Measurements from ENCODE around the gene C7orf25.

The C7orf25 gene

GRCh38 chr7:42877862-42878261 is 34.0 kb downstream of the C7orf25 start:
- no peak for DNase-seq (ENCODE audit: low read depth, low spot score)
- Histone ChIP-seq H3K4me1 (ENCODE audit: insufficient read depth, insufficient read length) (no peaks in the 10 kb centered on the region), H3K36me3 (ENCODE audit: insufficient read depth, insufficient read length, low read length) (no peaks in the 10 kb centered on the region), H3K9ac (ENCODE audit: insufficient read length, low read depth) (no peak overlapping the region), H3K27me3 (ENCODE audit: insufficient read depth, insufficient read length) (no peaks in the 10 kb centered on the region), H3K4me3 (ENCODE audit: insufficient read length, low read depth) (no peak overlapping the region), H3K9me3 (ENCODE audit: insufficient read depth, low read length) (peaks cover 22% of the 10 kb centered on the region; the same call in 1 of the 2 replicates)
- TF ChIP-seq SUZ12 (IDR thresholded peaks at IDR 0.05; ENCODE audit: extremely low read depth, insufficient read depth, insufficient read length) (no peak), YY1 (IDR thresholded peaks at IDR 0.05; ENCODE audit: insufficient read depth, insufficient read length) (no peak), ZNF274 (IDR thresholded peaks at IDR 0.05; ENCODE audit: low read depth, low read length) (no peak)

GRCh38 chr7:42876182-42877068 is 35.4 kb downstream of the C7orf25 start:
- Histone ChIP-seq H3K27me3 (ENCODE audit: insufficient read depth, insufficient read length) (no peaks in the 10 kb centered on the region), H3K9ac (ENCODE audit: insufficient read length, low read depth) (no peak overlapping the region), H3K9me3 (ENCODE audit: insufficient read depth, low read length) (peaks cover 17% of the 10 kb centered on the region; the same call in 1 of the 2 replicates), H3K4me1 (ENCODE audit: insufficient read depth, insufficient read length) (no peaks in the 10 kb centered on the region), H3K4me3 (ENCODE audit: insufficient read length, low read depth) (no peak overlapping the region), H3K36me3 (ENCODE audit: insufficient read depth, insufficient read length, low read length) (no peaks in the 10 kb centered on the region)
- TF ChIP-seq YY1 (IDR thresholded peaks at IDR 0.05; ENCODE audit: insufficient read depth, insufficient read length) = no peak
- TF ChIP-seq ZNF274 (IDR thresholded peaks at IDR 0.05; ENCODE audit: low read depth, low read length) = no peak
- TF ChIP-seq SUZ12 (IDR thresholded peaks at IDR 0.05; ENCODE audit: extremely low read depth, insufficient read depth, insufficient read length) = no peak
- DNase-seq (ENCODE audit: low read depth, low spot score) = peak; percentile 78

GRCh38 chr7:42869131-42870020 is 42.5 kb downstream of the C7orf25 start:
- no peaks in the 10 kb centered on the region for H3K27me3 ChIP-seq (ENCODE audit: insufficient read depth, insufficient read length)
- H3K9me3 ChIP-seq (ENCODE audit: insufficient read depth, low read length) = peaks cover 30% of the 10 kb centered on the region; the same call in 1 of the 2 replicates
- no peak for DNase-seq (ENCODE audit: low read depth, low spot score)
- H3K9ac ChIP-seq (ENCODE audit: insufficient read length, low read depth) = peak overlapping the region; percentile 12
- H3K4me3 ChIP-seq (ENCODE audit: insufficient read length, low read depth) = no peak overlapping the region
- peaks cover 2% of the 10 kb centered on the region for H3K4me1 ChIP-seq (ENCODE audit: insufficient read depth, insufficient read length)
- no peaks in the 10 kb centered on the region for H3K36me3 ChIP-seq (ENCODE audit: insufficient read depth, insufficient read length, low read length)
- TF ChIP-seq ZNF274 (IDR thresholded peaks at IDR 0.05; ENCODE audit: low read depth, low read length) (no peak), SUZ12 (IDR thresholded peaks at IDR 0.05; ENCODE audit: extremely low read depth, insufficient read depth, insufficient read length) (no peak), YY1 (IDR thresholded peaks at IDR 0.05; ENCODE audit: insufficient read depth, insufficient read length) (no peak)

GRCh38 chr7:42868480-42868879 is 43.4 kb downstream of the C7orf25 start:
- H3K4me3 ChIP-seq (ENCODE audit: insufficient read length, low read depth) = no peak overlapping the region
- no peak for DNase-seq (ENCODE audit: low read depth, low spot score)
- H3K4me1 ChIP-seq (ENCODE audit: insufficient read depth, insufficient read length) = peaks cover 2% of the 10 kb centered on the region
- H3K9me3 ChIP-seq (ENCODE audit: insufficient read depth, low read length) = peaks cover 31% of the 10 kb centered on the region; the same call in 1 of the 2 replicates
- no peaks in the 10 kb centered on the region for H3K27me3 ChIP-seq (ENCODE audit: insufficient read depth, insufficient read length)
- H3K36me3 ChIP-seq (ENCODE audit: insufficient read depth, insufficient read length, low read length) = no peaks in the 10 kb centered on the region
- TF ChIP-seq ZNF274 (IDR thresholded peaks at IDR 0.05; ENCODE audit: low read depth, low read length) = no peak
- TF ChIP-seq SUZ12 (IDR thresholded peaks at IDR 0.05; ENCODE audit: extremely low read depth, insufficient read depth, insufficient read length) = no peak
- no peak for TF ChIP-seq YY1 (IDR thresholded peaks at IDR 0.05; ENCODE audit: insufficient read depth, insufficient read length)
- H3K9ac ChIP-seq (ENCODE audit: insufficient read length, low read depth) = no peak overlapping the region
